UCSD-AML1 (cell line): Measurements from ENCODE around the gene DOCK3.
"Not testable (repeated sequence)": the region's sequence is repeated elsewhere in the genome, so short reads cannot be mapped to it uniquely, and the experiment has no call there.

Experiments
- DNase-seq: peaks from one replicate; lab custom pipeline; 2025; ENCODE audit not compliant: unreplicated experiment; lab: John Stamatoyannopoulos, UW

DOCK3 gene

DNA sequence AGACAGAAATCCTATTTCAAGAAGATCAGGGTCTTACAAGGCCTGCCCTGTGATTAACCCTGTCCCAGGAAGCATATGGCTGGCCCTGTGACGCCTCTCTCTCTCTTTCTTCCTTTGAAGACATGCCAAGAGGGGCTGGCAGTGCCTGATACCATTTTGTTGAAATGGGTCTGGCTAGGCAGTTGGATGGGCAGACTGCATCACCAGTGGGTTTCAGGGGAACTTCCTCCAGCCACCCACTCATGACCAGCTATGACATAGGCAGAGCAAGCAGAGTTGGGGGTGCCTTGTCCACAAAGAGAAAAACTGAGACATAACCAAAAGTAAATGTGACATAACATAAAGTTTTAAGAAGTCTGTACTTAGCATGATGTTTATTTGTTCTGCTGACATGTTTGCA lies 679.0 kb downstream of the DOCK3 start:
- no peak for DNase-seq

DNA sequence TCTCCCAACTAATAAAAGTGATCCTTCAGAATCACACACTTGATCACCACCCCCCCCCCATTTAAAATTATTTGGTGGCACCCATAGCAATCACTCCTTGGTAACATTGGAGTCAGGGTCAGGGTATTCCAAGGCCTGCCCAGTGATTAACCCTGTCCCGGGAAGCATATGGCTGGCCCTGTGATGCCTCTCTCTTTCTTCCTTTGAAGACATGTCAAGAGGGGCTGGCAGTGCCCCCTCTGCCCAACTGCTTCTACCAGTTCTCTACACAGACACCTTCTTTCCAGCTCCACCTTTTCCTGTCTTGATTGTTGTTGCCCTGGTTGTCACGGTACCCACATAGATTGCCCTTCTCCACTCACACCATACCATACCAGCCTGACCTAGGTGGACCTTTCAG lies 679.4 kb downstream of the DOCK3 start:
- DNase-seq, result no peak

- no peak for DNase-seq
Observed at GRCh38 chr3:51354731-51355615, 680.2 kb downstream of the DOCK3 start.

DNA sequence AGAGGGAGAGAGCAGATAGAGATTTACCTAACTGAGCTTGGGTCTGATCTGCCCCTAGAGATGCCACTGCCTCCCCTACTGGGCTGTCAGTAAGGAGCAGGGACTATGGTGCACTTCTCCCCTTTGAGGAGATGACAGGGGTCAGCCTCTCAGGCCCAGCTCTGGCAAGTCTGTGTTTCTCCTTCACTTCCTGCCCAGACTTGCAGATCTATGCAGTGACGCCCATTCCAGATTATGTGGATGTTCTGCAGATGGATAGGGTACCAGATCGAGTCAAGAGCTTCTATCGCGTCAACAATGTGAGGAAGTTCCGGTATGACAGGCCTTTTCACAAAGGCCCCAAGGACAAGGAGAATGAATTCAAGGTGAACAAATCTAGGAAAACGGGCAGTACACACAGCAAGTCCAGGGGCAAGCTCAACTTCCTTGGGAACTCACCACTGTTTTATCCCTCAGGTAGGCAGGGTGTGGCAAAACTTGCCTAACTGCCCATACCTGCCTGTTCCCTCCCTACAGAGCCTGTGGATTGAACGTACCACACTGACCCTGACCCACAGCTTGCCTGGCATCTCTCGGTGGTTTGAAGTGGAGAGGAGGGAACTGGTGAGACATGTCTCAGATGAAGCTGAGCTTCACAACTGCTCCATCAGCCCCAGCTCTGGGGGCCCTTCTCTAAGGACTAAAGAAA lies 681.3 kb downstream of the DOCK3 start:
- no peak for DNase-seq

GRCh38 chr3:51357856-51358255 lies 683.1 kb downstream of the DOCK3 start:
- no peak for DNase-seq

DNA sequence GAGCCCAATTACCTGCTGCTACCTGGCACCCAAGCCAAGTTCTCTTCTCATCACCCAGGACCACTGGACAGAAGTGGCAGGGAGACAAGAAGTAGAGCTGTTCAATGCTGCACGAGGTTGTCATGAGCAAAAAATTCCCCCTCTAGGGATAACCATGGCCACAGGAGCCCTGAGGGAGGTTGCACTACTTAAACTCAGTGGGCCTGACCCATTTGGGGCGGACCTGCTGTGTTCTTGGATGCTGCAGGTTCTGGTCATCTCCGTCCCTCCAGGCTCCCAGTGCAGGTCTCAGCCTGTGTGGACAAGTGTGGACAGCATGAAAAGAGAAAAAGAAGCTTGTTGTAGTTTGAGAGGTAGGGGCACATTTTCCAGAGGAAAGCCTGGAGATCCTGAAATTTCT lies 684.3 kb downstream of the DOCK3 start:
- DNase-seq, result no peak

DNA sequence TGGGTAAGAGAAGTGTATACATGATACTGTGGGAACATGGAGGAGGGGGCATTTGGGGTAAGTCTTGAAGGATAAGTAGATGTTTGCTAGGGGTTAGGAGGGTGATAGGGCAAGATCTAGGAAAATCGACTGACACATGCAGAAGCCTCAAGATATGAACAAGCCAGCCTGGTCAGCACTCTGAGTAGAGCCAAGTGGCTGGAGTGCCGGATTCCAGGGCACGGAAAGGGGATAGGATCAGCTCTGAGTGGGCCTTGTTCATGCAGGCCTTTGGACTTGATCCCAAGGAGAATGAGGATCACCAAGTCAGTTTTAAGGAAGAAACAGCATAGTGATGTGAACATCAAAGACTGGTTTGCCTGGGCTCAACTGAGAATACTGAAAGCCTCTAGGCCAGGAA lies 686.1 kb downstream of the DOCK3 start:
- no peak for DNase-seq

DNA sequence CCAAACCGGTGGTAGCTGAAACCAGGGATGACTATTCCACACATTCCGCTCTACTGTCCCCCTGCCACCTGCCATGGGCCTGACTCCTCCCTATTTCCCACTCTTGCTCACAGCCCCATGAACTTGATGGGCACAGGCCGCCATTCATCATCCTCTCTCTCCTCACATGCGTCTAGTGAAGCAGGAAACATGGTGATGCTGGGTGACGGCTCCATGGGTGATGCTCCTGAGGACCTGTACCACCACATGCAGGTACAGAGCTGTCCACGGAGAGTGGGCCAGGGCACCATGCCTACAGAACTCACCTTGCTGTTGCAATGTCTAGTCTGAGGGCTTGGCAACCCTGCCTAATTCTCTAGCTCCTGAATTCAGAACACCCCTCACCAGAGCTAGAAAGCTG lies 687.0 kb downstream of the DOCK3 start:
- DNase-seq, result no peak

GRCh38 chr3:51362476-51362875 lies 687.7 kb downstream of the DOCK3 start:
- no peak for DNase-seq

DNA sequence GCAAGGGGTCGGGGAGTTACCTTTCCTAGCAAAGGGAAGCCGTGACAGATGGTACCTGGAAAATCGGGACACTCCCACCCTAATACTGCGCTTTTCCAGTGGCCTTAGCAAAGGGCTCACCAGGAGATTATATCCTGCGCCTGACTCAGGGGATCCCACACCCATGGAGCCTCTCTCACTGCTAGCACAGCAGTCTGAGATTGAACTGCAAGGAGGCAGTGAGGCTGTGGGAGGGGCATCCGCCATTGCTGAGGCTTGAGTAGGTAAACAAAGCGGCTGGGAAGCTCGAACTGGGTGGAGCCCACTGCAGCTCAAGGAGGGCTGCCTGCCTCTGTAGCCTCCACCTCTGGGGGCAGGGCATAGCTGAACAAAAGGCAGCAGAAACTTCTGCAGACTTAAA lies 693.5 kb downstream of the DOCK3 start:
- DNase-seq, result not testable (repeated sequence)

GRCh38 chr3:51371943-51372557 lies 697.3 kb downstream of the DOCK3 start:
- no peak for DNase-seq

- DNase-seq, result no peak
Observed at GRCh38 chr3:51373658-51374421, 699.1 kb downstream of the DOCK3 start.

DNA sequence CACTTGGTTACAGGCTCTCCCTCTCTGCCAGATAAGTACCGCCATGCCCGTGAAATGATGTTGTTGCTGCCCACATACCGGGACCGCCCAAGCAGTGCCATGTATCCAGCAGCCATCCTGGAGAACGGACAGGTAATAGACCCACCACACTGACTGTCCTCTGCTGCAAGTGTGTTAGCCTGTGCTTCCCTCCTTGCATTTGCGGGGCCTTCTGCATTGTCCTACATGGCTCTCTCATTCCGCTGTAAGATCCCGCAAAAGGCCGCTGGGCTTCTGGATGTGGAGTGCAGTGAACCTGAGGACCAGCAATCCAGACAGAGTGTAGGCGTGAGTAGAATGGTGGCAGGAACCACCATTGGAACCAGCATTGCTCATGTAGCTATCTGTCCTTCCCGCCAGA lies 699.7 kb downstream of the DOCK3 start:
- DNase-seq, result no peak

DNA sequence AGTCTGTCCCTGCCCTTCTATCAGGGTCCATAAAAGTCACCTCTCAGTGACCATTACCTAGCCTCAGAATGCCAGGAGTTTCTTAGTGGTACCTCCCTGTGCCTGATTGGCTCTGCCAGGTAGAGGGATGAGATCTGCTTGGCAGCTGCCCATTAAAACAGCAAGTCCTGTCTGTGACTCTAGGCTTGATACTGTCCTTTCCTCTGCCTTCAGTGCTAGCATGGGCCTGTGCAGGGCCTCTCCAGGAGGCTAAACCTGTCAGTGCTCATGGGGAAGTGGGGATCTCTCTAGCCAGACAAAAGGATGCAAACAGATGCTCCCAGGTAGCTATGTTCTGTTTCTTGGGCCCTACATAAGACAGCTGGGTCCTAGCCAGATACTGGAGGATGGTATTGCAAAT lies 700.4 kb downstream of the DOCK3 start:
- DNase-seq, result no peak

GRCh38 chr3:51375571-51375970 lies 700.8 kb downstream of the DOCK3 start:
- no peak for DNase-seq

- DNase-seq, result peak; percentile 63
Observed at GRCh38 chr3:51378065-51378464, 703.3 kb downstream of the DOCK3 start.

DNA sequence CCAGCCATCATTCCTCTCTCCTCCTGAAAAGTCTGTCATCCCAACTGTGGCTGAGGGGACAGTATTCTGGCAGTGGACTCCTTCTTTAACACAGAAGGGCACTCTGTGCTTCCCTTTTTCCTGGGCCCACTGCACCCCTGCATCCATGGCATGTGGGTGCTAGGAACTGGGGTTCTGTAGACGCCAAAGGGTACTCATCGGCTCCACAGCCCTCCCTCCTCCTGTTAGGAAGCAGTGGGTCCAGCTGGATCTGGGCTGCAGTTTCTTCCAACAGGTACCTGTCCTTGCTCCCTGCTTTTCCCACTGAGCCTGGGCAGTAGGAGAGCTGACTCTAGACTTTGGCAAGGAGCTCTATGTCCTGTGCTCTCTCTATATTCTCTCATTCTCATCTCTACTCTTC lies 704.0 kb downstream of the DOCK3 start:
- DNase-seq, result no peak

DNA sequence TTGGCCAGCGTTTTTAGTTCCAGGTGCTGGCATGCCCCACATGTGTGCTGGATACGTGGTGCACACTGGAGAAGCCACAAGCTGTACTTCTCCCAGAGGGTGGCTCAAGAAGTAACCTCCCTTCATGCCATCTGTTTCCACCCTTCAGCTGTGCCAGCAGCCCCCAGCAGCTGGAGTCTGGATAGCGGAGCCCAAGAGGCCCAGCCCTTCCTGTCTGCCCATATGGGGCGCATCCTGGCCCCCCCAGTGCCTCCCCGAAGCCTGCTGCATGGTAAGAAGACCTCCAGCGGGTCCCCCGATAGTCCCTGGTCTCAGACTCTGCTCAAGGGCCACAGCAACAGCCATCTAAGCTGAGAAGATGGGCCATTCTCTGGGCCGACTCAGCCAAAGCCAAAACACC lies 704.6 kb downstream of the DOCK3 start:
- peak; percentile 79 for DNase-seq

GRCh38 chr3:51379746-51380455 lies 705.2 kb downstream of the DOCK3 start:
- DNase-seq, result no peak

DNA sequence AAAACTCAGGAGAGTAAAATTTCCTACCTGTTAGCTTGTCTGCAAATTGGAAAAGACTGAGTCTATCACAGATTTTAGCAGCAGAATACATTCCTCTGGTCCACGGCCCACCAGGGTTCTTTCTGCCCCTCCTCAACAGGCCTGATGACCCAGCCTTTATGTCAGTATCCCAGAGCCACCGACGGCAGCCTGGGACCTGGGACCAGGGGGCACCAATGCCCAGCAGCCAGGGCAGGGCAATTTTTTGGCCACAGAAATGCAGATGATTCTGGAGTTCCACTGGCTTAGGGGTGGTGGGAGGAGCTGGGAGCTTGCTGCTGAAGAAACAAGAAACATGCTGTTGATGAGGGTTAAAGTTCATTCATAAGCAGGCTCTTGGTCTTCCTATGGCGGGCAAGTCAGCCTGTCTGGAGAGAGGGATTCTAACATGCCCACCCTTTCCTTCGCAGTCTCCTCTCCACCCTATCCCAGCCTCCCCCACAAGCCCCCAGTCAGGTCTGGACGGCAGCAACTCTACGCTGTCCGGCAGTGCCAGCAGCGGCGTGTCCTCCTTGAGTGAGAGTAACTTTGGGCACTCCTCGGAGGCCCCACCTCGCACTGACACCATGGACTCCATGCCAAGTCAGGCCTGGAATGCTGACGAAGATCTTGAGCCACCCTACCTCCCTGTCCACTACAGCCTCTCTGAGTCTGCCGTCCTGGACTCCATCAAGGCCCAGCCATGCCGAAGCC lies 706.0 kb downstream of the DOCK3 start:
- no peak for DNase-seq
